Neural progenitor cell (in vitro differentiated cells): ENCODE results near the gene TRAPPC3. TPM values are rescaled to one million over a fixed set of nuclear protein-coding genes. Genes with fewer than 3 reads are reported as not detected.

Experiments used
- DNase-seq: peaks from one replicate; pipeline ENCODE4 v3.0.0-alpha.2; 2016; ENCODE audit warnings: low spot score
- H2AFZ ChIP-seq: fragments of 200-600 bp; sonication (generic); replicated peaks from 2 replicates; pipeline ENCODE4 v1.6.1; 2016; ENCODE audit warnings: antibody characterized with exemption
- H3F3A ChIP-seq: fragments of 200-600 bp; sonication (generic); 2 replicates; pipeline ENCODE4 v1.6.1; 2016; ENCODE audit warnings: antibody characterized with exemption, low read depth
- H3K27ac ChIP-seq: fragments of 200-600 bp; sonication (generic); 2 replicates; pipeline ENCODE4 v1.5.1; 2016; ENCODE audit warnings: mild to moderate bottlenecking
- H3K27me3 ChIP-seq: fragments of 200-600 bp; sonication (generic); 2 replicates; pipeline ENCODE4 v1.6.1; 2016; ENCODE audit warnings: mild to moderate bottlenecking, moderate library complexity
- H3K36me3 ChIP-seq: fragments of 200-600 bp; sonication (generic); 2 replicates; pipeline ENCODE4 v1.5.1; 2016
- H3K4me1 ChIP-seq: fragments of 200-600 bp; sonication (generic); 2 replicates; pipeline ENCODE4 v1.6.1; 2016; ENCODE audit warnings: mixed run types
- H3K4me2 ChIP-seq: fragments of 200-600 bp; sonication (generic); 2 replicates; pipeline ENCODE4 v1.6.1; 2016
- H3K4me3 ChIP-seq: fragments of 200-600 bp; sonication (generic); 2 replicates; pipeline ENCODE4 v1.5.1; 2016
- H3K79me2 ChIP-seq: fragments of 200-600 bp; sonication (generic); 2 replicates; pipeline ENCODE4 v1.6.1; 2016; ENCODE audit warnings: low read depth
- H3K9ac ChIP-seq: fragments of 200-600 bp; sonication (generic); 2 replicates; pipeline ENCODE4 v1.6.1; 2016
- H3K9me3 ChIP-seq: fragments of 200-600 bp; sonication (generic); 2 replicates; pipeline ENCODE4 v1.5.1; 2016; ENCODE audit warnings: low read depth
- H4K20me1 ChIP-seq: fragments of 200-600 bp; sonication (generic); 2 replicates; pipeline ENCODE4 v1.6.1; 2016; ENCODE audit warnings: low read depth
- H3K27ac Mint-ChIP-seq: 3 replicates; pipeline ENCODE4 v1.8.0; 2021; ENCODE audit warnings: mixed read lengths
- H3K27me3 Mint-ChIP-seq: 2 replicates; pipeline ENCODE4 v1.8.0; 2022; ENCODE audit warnings: low read depth, mild to moderate bottlenecking, inconsistent platforms, moderate library complexity, mixed read lengths; ENCODE audit not compliant: insufficient read depth
- H3K36me3 Mint-ChIP-seq: 3 replicates; pipeline ENCODE4 v1.8.0; 2021; ENCODE audit warnings: mixed read lengths
- H3K4me1 Mint-ChIP-seq: 3 replicates; pipeline ENCODE4 v1.8.0; 2021; ENCODE audit warnings: mixed read lengths
- H3K4me3 Mint-ChIP-seq: 3 replicates; pipeline ENCODE4 v1.8.0; 2021; ENCODE audit warnings: mild to moderate bottlenecking, moderate library complexity, mixed read lengths
- H3K9me3 Mint-ChIP-seq: 3 replicates; pipeline ENCODE4 v1.8.0; 2020; ENCODE audit warnings: mixed read lengths
- CTCF ChIP-seq: fragments of 200-600 bp; sonication (generic); IDR thresholded peaks from 2 replicates; pipeline ENCODE4 v1.5.1; 2017; ENCODE audit warnings: antibody characterized with exemption, mild to moderate bottlenecking
- EZH2 ChIP-seq: fragments of 200-600 bp; sonication (generic); IDR thresholded peaks from 2 replicates; pipeline ENCODE4 v1.6.1; 2017; ENCODE audit warnings: antibody characterized with exemption, mild to moderate bottlenecking, moderate library complexity
- EZH2phosphoT487 ChIP-seq: fragments of 200-600 bp; sonication (generic); IDR thresholded peaks from 2 replicates; pipeline ENCODE4 v1.6.1; 2017; ENCODE audit warnings: antibody characterized with exemption
- total RNA-seq: library from RNA; depleted of rRNA; stranded (reverse); fragments of >200 nt; gene quantifications from 2 replicates; pipeline ENCODE4 v1.2.3, GENCODE V29; 2015; ENCODE audit warnings: low replicate concordance

TRAPPC3 gene
- total RNA-seq, 1 donor from 2014 or later: 44.9 TPM

- H3K27ac Mint-ChIP-seq: no peak overlapping the region
- peaks cover 4% of the 10 kb centered on the region for H3K36me3 Mint-ChIP-seq
These were observed 15.8 kb downstream of the TRAPPC3 start for GRCh38 chr1:36133484-36133883.

GRCh38 chr1:36132029-36132428 lies 17.3 kb downstream of the TRAPPC3 start:
- H2AFZ ChIP-seq: no peak overlapping the region
- H3K4me3 ChIP-seq: no peak overlapping the region
- H3K27ac Mint-ChIP-seq: no peak overlapping the region
- no peak overlapping the region for H3K4me2 ChIP-seq
- no peaks in the 10 kb centered on the region for H3K36me3 ChIP-seq
- H3K4me1 Mint-ChIP-seq: peaks cover 7% of the 10 kb centered on the region
- no peaks in the 10 kb centered on the region for H3K9me3 ChIP-seq
- no peaks in the 10 kb centered on the region for H3F3A ChIP-seq
- peaks cover 4% of the 10 kb centered on the region for H3K27me3 Mint-ChIP-seq
- no peaks in the 10 kb centered on the region for H4K20me1 ChIP-seq
- TF ChIP-seq EZH2 (no peak), EZH2phosphoT487 (no peak), CTCF (no peak)
- no peaks in the 10 kb centered on the region for H3K79me2 ChIP-seq
- no peaks in the 10 kb centered on the region for H3K27me3 ChIP-seq
- H3K36me3 Mint-ChIP-seq: no peaks in the 10 kb centered on the region
- no peak overlapping the region for H3K27ac ChIP-seq
- H3K9me3 Mint-ChIP-seq: no peaks in the 10 kb centered on the region
- no peak overlapping the region for H3K4me3 Mint-ChIP-seq
- H3K4me1 ChIP-seq: no peaks in the 10 kb centered on the region
- DNase-seq: no peak
- H3K9ac ChIP-seq: no peak overlapping the region

More at GRCh38 chr1:36133484-36133883, 15.8 kb downstream of the TRAPPC3 start:
- H3K79me2 ChIP-seq: no peaks in the 10 kb centered on the region
- DNase-seq: no peak
- no peak overlapping the region for H3K27ac ChIP-seq
- no peak overlapping the region for H2AFZ ChIP-seq
- no peak overlapping the region for H3K4me3 ChIP-seq
- TF ChIP-seq EZH2 (no peak), CTCF (no peak), EZH2phosphoT487 (no peak)
- no peak overlapping the region for H3K4me2 ChIP-seq
- no peaks in the 10 kb centered on the region for H3K9me3 Mint-ChIP-seq
- H3K4me3 Mint-ChIP-seq: no peak overlapping the region
- H3K9me3 ChIP-seq: no peaks in the 10 kb centered on the region
- H3K36me3 ChIP-seq: no peaks in the 10 kb centered on the region
- peaks cover 4% of the 10 kb centered on the region for H3K27me3 Mint-ChIP-seq
- H3K27me3 ChIP-seq: no peaks in the 10 kb centered on the region
- H3K9ac ChIP-seq: no peak overlapping the region
- H4K20me1 ChIP-seq: no peaks in the 10 kb centered on the region
- no peaks in the 10 kb centered on the region for H3K4me1 ChIP-seq
- H3F3A ChIP-seq: no peaks in the 10 kb centered on the region
- peaks cover 7% of the 10 kb centered on the region for H3K4me1 Mint-ChIP-seq

GRCh38 chr1:36128905-36129206 lies 20.4 kb downstream of the TRAPPC3 start:
- Mint-ChIP-seq H3K4me1 (peaks cover 15% of the 10 kb centered on the region), H3K27me3 (peaks cover 20% of the 10 kb centered on the region), H3K4me3 (no peak overlapping the region), H3K27ac (no peak overlapping the region), H3K9me3 (peaks cover 2% of the 10 kb centered on the region), H3K36me3 (peaks cover 2% of the 10 kb centered on the region)
- H2AFZ ChIP-seq: no peak overlapping the region
- H3K4me1 ChIP-seq: peaks cover 3% of the 10 kb centered on the region
- DNase-seq: no peak
- no peak overlapping the region for H3K4me3 ChIP-seq
- H3K9me3 ChIP-seq: no peaks in the 10 kb centered on the region
- no peaks in the 10 kb centered on the region for H3K36me3 ChIP-seq
- no peak overlapping the region for H3K27ac ChIP-seq
- peaks cover 14% of the 10 kb centered on the region for H4K20me1 ChIP-seq
- no peaks in the 10 kb centered on the region for H3F3A ChIP-seq
- no peaks in the 10 kb centered on the region for H3K79me2 ChIP-seq
- peaks cover 31% of the 10 kb centered on the region for H3K27me3 ChIP-seq
- TF ChIP-seq EZH2phosphoT487 (no peak), CTCF (no peak), EZH2 (no peak)
- H3K9ac ChIP-seq: no peak overlapping the region
- H3K4me2 ChIP-seq: no peak overlapping the region
